Measurements from ENCODE around the gene NUAK2.
A peak's percentile ranks its signal among the peaks of the same experiment; 100 is the strongest.

NUAK2 gene

GRCh38 chr1:205342986-205343385 is 21.4 kb upstream of the NUAK2 start:
- TF ChIP-seq JUND (IDR thresholded peaks at IDR 0.05; ENCODE audit: low read depth), result no peak
- no peak for DNase-seq (ENCODE audit: low read depth in 1 of 2, low spot score in 1 of 2)
- in situ Hi-C loops (cut with HindIII; ENCODE audit: low pct_unique_long_range_greater_than_20kb, low sequenced_read_pairs), result no loop called here

GRCh38 chr1:205340676-205341075 is 19.1 kb upstream of the NUAK2 start:
- no peak for DNase-seq (ENCODE audit: low read depth in 1 of 2, low spot score in 1 of 2)
- no peak for TF ChIP-seq JUND (IDR thresholded peaks at IDR 0.05; ENCODE audit: low read depth)
- in situ Hi-C loops (cut with HindIII; ENCODE audit: low pct_unique_long_range_greater_than_20kb, low sequenced_read_pairs), result no loop called here

DNA sequence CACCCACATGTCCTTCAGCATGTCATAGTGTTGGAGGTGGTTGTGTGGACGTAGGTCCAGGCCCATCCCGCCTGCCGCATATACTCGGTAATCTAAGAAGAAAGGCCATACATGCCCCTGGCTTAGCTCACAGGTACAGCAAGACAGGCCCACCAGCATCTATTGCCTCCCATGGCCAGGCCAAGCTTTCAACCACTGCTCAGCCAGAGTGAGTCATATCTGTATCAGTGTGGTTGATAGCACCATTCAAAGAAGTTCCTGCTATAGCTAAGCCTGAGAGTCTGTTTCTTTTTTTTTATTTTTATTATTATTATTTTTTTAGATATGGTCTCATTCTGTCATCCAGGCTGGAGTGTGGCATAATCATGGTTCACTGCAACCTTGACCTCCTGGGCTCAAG is 18.2 kb upstream of the NUAK2 start:
- in situ Hi-C loops (cut with HindIII; ENCODE audit: low pct_unique_long_range_greater_than_20kb, low sequenced_read_pairs), result no loop called here
- no peak for DNase-seq (ENCODE audit: low read depth in 1 of 2, low spot score in 1 of 2)
- TF ChIP-seq JUND (IDR thresholded peaks at IDR 0.05; ENCODE audit: low read depth), result no peak

DNA sequence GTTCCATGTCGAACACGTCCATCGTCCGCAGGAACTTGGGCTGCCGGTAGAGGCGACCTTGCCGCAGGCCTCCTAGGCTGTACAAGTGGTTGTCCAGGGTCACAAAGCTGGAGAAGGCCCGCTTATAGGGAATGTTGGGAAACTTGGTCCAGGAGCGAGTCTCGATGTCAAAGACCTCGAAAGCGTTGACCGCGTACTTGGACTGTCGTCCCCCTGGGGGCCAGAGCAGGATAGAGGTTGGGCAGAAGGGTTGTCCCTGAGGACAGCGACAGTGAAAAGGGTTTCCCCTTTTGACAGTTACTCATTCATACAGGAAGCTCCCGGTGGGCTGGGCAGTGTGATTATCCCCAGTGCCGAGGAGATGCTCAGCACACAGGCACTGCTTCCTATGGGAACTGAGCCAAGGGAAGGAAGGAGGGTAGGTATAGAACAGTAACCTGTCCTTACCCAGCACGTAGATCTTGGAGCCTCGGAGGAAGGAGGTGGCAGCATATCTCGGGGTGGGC is 17.7 kb upstream of the NUAK2 start:
- in situ Hi-C loops (cut with HindIII; ENCODE audit: low pct_unique_long_range_greater_than_20kb, low sequenced_read_pairs), result no loop called here
- no peak for DNase-seq (ENCODE audit: low read depth in 1 of 2, low spot score in 1 of 2)
- TF ChIP-seq JUND (IDR thresholded peaks at IDR 0.05; ENCODE audit: low read depth), result no peak

- TF ChIP-seq JUND (IDR thresholded peaks at IDR 0.05; ENCODE audit: low read depth), result no peak
- in situ Hi-C loops (cut with HindIII; ENCODE audit: low pct_unique_long_range_greater_than_20kb, low sequenced_read_pairs), result no loop called here
- no peak for DNase-seq (ENCODE audit: low read depth in 1 of 2, low spot score in 1 of 2)
Observed at GRCh38 chr1:205338011-205338410, 16.5 kb upstream of the NUAK2 start.

GRCh38 chr1:205337481-205337880 is 15.9 kb upstream of the NUAK2 start:
- no peak for DNase-seq (ENCODE audit: low read depth in 1 of 2, low spot score in 1 of 2)
- in situ Hi-C loops (cut with HindIII; ENCODE audit: low pct_unique_long_range_greater_than_20kb, low sequenced_read_pairs), result no loop called here
- no peak for TF ChIP-seq JUND (IDR thresholded peaks at IDR 0.05; ENCODE audit: low read depth)

DNA sequence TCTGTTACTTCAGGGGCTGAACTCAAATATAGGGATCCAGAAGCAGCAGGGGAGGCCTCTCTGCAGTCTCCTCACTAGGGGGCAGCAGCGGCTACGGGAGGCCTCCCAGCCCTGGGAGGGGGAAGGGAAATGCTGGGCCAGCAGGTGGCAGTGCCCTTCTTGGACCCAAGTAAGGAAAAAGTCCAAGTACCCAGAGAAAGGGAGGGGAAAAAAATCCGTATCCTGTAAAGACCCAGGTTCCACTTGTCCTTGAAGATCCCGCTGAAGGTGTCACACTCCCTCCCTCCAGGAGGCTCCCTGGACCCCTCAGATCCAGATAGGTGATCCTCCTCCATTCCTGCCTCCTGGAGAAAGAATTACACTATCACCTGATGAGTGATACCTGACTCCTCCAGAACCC is 14.1 kb upstream of the NUAK2 start:
- TF ChIP-seq JUND (IDR thresholded peaks at IDR 0.05; ENCODE audit: low read depth), result no peak
- peak; percentile 83 to 91 for DNase-seq (ENCODE audit: low read depth in 1 of 2, low spot score in 1 of 2)
- in situ Hi-C loops (cut with HindIII; ENCODE audit: low pct_unique_long_range_greater_than_20kb, low sequenced_read_pairs), result no loop called here

GRCh38 chr1:205332015-205332791 is 10.7 kb upstream of the NUAK2 start:
- no peak for TF ChIP-seq JUND (IDR thresholded peaks at IDR 0.05; ENCODE audit: low read depth)
- in situ Hi-C loops (cut with HindIII; ENCODE audit: low pct_unique_long_range_greater_than_20kb, low sequenced_read_pairs), result no loop called here
- DNase-seq (ENCODE audit: low read depth in 1 of 2, low spot score in 1 of 2), result no peak

- DNase-seq (ENCODE audit: low read depth in 1 of 2, low spot score in 1 of 2), result no peak
- no peak for TF ChIP-seq JUND (IDR thresholded peaks at IDR 0.05; ENCODE audit: low read depth)
- in situ Hi-C loops (cut with HindIII; ENCODE audit: low pct_unique_long_range_greater_than_20kb, low sequenced_read_pairs), result no loop called here
Observed at GRCh38 chr1:205330150-205330549, 8.6 kb upstream of the NUAK2 start.

DNA sequence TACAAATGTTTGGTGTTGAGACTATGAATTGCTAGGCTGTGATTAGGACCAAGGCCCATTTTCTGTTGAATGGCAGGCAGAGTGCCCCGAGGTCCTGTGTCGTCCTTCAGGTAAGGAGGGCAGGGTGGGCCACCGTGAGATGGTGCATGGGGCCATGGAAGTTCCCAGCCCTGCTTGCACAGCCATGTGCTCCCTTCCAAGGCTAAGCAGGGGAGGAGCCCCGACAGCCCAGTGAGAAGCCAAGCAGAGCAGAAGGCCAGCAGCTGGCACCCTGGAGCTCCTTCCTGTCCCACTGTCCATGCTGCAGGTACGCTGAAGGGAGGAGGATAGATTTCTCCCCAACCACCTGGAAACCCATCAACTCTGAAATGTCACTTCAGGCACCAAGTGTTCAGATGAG is 8.2 kb upstream of the NUAK2 start:
- in situ Hi-C loops (cut with HindIII; ENCODE audit: low pct_unique_long_range_greater_than_20kb, low sequenced_read_pairs), result no loop called here
- DNase-seq (ENCODE audit: low read depth in 1 of 2, low spot score in 1 of 2), result no peak
- TF ChIP-seq JUND (IDR thresholded peaks at IDR 0.05; ENCODE audit: low read depth), result no peak

DNA sequence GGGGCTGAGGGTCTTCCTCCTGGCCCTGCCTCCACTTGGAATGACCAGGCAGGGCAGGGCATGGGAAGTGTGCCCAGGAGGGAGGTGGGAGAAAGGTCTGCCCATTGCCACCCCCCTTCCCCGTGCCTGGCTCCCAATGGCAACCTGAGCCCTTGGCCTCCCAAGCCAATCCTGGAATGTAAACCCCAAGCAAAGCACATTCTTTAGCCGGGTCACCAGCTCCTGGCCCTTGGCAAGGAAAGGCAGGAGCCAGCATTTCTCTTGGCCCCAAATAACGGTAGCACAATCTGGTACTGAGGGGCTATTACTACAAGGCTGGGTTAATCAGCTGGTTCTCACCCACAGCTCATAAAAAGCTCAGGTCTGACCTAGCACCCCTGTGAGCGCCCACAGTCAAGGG is 6.9 kb upstream of the NUAK2 start:
- no peak for TF ChIP-seq JUND (IDR thresholded peaks at IDR 0.05; ENCODE audit: low read depth)
- peak in 1 of 2 experiments; percentile 54 for DNase-seq (ENCODE audit: low read depth in 1 of 2, low spot score in 1 of 2)
- in situ Hi-C loops (cut with HindIII; ENCODE audit: low pct_unique_long_range_greater_than_20kb, low sequenced_read_pairs), result no loop called here

DNA sequence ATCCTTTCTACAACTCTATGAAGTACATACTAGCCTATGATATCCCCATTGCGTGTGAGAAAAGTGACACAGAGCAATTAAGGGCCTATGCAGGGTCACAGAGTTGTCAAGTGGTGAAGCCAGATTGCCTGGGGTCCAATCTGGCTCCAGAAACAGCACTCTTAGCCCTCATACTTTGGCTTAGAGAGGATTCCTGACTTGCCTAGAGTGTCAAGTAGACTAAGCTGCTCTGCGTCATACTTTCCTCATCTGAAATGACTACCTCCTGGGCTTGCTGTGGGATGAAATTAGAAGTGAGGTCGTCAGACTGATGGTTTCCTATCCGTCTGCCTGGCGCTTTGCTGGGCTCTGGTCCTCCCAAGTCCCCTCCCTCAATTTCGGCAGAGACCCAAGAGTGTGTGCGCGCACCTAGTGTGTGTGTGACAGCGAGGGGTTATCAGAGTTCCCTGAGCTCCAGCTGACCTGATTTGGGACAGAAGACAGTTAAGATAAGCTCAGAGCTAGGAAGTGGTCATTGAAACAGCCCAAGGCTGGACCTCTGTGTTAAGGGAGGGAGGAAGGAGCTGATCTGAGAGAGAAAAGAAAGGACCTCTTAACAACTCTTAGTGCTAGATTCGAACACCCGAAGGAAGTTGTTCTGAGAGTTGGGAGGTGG is 5.4 kb upstream of the NUAK2 start:
- no peak for TF ChIP-seq JUND (IDR thresholded peaks at IDR 0.05; ENCODE audit: low read depth)
- in situ Hi-C loops (cut with HindIII; ENCODE audit: low pct_unique_long_range_greater_than_20kb, low sequenced_read_pairs), result no loop called here
- no peak for DNase-seq (ENCODE audit: low read depth in 1 of 2, low spot score in 1 of 2)

DNA sequence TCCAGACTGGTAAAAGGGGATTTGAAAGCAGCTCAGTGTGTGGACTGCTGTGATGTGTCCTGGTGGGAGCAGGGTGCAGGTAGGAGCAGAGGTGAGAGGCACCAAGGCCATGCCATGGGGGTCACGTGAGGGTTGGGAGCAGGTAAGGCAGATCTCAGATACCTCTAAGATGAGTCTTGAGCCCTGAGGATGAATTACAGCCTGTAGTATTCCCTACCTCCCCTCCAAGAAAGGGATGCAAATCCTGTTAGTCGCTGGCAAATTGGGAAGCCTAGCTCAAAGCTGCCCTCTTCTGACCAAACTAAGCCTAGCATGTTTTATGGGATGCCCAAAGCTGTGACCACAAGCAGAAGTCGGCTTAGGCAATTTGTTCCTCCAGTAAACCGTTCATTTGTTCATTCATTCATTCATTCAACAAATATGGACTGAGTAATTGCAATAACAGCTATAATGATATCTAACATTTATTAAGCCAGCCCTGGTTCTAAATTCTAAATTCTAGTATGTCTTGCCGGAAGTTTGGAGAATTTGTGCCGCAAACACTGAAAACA is 3.9 kb upstream of the NUAK2 start:
- no peak for TF ChIP-seq JUND (IDR thresholded peaks at IDR 0.05; ENCODE audit: low read depth)
- DNase-seq (ENCODE audit: low read depth in 1 of 2, low spot score in 1 of 2), result peak; percentile 50 to 89
- in situ Hi-C loops (cut with HindIII; ENCODE audit: low pct_unique_long_range_greater_than_20kb, low sequenced_read_pairs), result no loop called here

Measured in T47D (cell line).